GM19193 (cell line): ENCODE results near the gene LLGL2.

Experiments
- POLR2A ChIP-seq: IDR thresholded peaks from 4 replicates; pipeline ENCODE4 v1.6.1; 2011; ENCODE audit not compliant: insufficient read depth, insufficient read length; ENCODE audit errors: extremely low read depth

The LLGL2 gene

GRCh38 chr17:75524269-75524969, 1.1 kb upstream of the LLGL2 start:
- no peak for TF ChIP-seq POLR2A

- no peak for TF ChIP-seq POLR2A
These were observed 483 bp downstream of the LLGL2 start for GRCh38 chr17:75525806-75526554.

DNA sequence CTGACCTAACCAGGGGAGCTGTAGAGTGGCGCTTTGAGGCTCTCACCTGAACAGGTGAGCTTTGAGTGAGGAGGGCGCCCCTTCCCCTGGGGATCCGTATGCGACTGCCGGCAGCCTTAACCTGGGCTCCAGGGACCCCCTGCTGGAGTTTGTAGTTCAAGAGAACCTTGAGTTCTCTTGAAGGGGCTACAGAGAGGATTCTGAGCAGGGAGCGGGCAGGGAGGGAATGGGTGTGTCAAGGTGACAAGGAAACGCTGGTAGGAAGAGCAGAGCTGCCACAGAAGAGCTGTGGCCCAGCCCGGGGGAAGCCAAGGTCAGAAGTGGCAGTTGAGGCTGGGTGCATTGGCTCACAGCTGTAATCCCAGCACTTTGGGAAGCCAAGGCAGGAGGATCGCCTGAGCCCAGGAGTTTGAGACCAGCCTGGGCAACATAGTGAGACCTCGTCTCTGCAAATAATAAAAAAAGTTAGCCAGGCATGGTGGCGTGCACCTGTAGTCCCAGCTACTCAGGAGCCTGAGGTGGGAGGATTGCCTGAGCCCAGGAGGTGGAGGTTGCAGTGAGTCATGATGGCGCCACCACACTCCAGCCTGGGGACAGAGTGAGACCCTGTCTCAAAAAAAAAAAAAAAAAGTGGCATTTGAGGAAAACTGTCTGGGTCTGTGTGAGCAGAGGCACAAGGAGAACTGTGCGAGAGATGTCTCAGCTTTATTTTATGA, 1.2 kb downstream of the LLGL2 start:
- no peak for TF ChIP-seq POLR2A

DNA sequence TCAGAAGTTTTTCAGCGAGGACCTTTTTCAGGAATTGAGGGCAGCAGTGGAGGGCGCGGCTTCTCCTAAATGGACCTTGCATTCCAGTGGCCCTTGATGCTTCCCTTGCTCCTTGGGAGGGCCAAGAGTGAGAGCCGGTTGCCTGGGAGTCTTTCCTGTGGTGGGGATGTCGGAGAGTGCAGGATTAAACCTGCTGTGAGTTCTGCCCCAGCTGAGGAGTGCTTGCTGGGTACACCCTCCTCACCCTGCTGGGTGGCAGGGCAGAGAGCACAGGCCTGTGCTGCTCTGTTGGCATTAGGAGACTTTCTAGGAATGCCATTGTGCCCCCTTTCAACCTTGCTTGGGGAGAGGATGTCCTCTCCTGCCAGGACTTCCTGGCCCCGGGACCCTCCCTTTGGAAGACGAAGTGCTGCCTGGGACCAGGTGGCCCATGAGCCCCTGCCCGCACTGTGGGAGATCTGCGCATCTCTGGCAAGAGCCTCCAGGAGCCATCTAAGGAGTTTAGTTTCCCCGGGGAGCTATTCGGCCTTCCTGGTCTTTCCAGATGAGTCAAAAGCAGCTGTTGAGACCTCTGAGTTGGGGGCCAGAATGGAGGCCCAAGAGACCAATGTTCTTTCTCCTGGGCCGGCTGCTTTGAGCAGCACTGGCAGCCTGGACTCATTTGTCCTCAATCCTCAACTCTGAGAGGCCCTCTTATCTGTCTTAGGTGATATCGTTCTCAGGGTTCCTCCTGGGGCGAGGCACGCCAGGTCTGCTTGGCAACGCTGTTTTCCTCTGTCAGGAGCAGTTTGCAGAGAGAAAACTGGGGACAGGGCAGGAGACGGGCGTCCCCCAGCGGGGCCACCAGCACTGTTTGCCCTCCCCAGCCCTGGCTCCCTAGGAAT, 5.6 kb downstream of the LLGL2 start:
- TF ChIP-seq POLR2A, result no peak

- TF ChIP-seq POLR2A, result no peak
These were observed 6.2 kb downstream of the LLGL2 start for GRCh38 chr17:75531721-75532072.

DNA sequence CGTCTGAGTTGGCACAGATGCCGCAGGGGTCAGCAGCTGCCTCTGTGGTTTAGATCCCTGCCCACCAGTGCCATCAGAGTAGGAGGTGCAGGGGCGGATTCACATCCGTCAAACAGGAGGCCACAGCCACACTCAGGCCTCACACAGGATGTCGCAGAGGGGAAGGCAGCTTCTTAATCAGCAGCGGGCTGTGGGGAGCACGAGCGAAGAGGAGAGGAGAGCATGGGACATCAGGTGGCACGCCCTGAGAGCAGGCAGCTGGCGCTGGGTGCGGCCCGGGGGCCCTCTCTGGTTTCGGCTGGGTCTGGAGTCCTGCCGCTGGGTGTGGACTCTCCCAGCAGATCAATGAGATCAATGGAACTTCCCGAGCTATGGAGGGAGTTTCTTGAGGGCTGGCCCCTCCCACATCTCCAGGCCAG, 9.6 kb downstream of the LLGL2 start:
- TF ChIP-seq POLR2A, result no peak

DNA sequence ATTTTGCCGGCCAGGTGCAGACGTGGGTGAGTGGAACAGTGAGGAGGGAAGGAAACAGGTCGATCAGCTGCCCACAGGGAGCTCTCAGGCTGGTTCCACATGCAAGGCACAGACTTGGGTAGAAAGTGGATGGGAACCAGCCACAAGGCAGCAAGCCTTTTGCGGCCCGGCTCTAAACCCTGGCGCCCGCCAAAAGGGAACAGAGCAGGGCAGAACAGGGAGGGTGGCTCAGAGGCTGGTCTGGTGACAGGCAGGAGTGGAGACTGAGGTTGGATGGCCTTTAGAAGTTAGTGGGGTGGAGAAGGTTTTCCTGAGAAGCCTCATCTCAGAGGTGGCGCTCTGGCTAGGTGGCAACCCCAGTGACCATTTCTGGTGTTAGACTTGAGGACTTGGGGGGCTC, 10.4 kb downstream of the LLGL2 start:
- no peak for TF ChIP-seq POLR2A

DNA sequence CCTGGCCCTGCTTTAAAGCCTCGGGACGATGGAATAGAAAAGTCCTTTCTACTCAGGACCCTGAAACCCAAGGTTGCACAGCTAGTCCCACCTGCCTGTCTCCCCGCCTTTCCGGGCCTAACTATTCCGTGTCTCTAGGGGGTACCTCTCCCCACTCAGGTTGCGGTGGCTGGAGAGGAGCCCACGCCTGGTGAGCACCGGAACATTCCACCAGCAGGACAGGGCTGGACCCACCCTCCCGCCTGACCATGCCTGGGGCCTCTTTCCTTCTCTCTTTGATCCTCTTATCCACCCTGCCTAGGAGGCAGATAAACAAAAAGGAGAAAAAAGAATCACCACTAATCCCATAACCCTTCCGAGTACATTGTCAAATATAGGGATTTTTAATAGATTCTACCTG, 10.9 kb downstream of the LLGL2 start:
- no peak for TF ChIP-seq POLR2A

DNA sequence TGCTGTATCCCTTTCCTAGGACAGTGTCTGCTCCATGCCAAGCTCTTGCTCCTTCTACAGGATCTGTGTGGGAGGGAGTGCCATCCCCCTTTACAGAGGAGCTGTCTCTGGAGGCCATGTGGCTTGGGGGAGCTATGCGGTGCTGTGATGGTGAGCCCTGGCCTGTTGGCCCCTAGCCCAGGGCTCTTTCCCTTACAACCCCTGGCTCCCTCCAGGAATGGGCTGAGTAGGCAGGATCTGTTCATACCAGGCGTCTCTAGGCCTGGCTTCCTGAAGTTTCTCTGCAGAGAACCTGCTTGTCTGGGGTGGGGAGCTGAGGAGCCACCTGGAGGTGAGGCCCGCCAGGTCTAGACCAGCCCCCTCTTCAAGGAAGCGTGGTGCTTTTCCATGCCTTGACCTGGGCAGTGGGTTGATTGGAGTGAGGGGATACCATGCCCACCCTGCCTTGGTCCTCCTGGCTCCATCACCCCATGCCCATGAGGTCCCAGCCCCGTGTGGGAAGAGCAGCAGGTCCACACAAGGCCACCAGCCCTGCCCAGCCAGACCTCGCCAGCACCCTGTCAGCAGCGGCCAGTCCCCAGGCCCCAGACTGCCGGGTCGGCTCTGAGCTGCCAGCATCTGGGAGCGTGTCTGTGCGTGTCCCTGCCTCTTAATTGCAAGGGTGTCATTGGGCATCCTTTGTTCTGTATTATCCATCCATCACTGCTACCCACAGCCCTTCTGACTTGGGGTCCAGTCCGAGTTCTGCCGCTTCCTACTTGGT, 14.7 kb downstream of the LLGL2 start:
- TF ChIP-seq POLR2A, result no peak

GRCh38 chr17:75540923-75541503, 15.5 kb downstream of the LLGL2 start:
- TF ChIP-seq POLR2A, result no peak

DNA sequence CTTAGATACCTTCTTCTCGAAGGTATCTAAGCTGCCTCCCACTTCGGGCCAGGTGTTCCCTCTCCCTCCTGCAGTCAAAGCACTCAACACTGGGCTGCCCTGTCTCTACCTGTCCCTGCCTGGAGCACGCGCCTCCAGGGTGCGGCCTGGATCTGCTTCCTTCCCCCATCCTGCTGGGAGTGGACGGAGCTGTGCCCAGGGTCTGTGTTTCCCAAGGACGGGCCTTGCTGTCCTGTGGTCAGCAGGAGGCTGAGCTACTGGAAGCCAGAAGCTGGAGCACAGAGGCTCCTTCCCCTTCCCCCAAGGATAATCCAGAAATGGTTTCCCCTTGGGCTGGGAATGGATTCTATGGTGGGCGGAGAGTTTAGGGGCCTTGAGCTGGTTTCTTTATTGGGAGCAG, 16.7 kb downstream of the LLGL2 start:
- TF ChIP-seq POLR2A, result no peak

DNA sequence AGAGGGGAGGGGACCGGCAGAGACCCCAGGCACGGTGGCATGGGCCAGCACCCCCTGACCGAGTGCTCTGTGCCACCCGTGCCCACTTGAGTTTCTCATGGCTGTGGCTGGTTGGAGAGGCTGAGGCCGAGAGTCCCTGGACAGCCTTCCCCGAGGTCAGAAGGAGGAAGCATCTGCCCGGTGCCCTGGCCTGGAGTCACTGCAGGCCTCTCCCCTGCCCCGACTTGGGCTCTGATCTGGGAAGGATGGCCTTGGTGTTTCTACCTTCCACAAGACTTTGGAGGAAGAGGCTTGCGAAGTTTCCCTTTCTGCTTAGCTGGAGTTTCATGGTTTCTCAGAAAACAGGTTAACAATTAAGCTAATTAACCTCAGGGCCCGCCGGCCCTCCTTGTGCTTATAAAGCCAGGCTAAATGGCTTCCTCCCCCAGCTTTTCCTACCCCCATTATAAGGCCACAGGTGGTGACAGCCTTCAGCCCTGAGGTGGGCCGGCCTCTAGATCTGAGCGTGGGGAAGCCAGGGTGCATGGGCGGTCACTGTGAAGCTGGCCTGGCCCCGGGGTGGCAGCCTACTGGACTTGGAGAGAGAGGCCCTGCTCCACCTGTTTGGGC, 17.3 kb downstream of the LLGL2 start:
- no peak for TF ChIP-seq POLR2A

DNA sequence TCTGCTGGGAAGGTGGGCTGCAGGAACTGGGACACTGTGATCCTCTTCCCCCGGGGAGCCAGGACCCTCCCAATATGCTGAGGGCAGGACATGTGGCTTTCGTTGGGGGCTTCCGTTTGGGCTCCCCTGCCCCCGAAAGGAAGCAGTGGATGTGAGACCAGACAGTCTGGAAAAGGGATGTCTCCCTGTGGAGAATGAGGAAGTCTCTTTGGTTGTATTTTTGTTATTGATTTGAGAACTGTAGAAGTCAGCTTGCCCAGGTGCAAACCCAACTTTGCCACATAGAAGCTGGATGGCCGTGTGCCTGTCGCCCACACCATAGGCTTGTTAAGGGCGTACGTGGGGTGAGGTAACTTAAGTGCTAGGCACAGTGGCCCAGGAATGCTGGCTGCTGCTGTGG, 18.8 kb downstream of the LLGL2 start:
- no peak for TF ChIP-seq POLR2A
